Body of pancreas (tissue), 4 donors: ENCODE measurements around the gene IVL. TPM values are rescaled to one million over a fixed set of nuclear protein-coding genes. Genes with fewer than 3 reads are reported as not detected.

ENCODE experiments used
- ATAC-seq: fragments of 150-250 bp; one replicate; pipeline ENCODE4 v1.9.1; 2016
- DNase-seq, 4 donors: peaks; one replicate each; pipeline ENCODE4 v3.0.0-alpha.2; 2019
- H3K27ac ChIP-seq, 4 donors: fragments of 200-600 bp; sonication (generic); 1 replicate in 3 of 4; 2 replicates in 1 of 4; pipeline versions ENCODE4 v1.5.1 to v1.6.1; 2016 to 2019; ENCODE audit warnings: mild to moderate bottlenecking in 1 of 4, mixed read lengths in 1 of 4, moderate library complexity in 1 of 4
- H3K27me3 ChIP-seq, 2 donors: fragments of 200-600 bp; sonication (generic); one replicate each; pipeline ENCODE4 v1.6.0; 2016; ENCODE audit warnings: mild to moderate bottlenecking in 1 of 2
- H3K36me3 ChIP-seq, 2 donors: fragments of 200-600 bp; sonication (generic); replicated peaks in 1 of 2; 2 replicates each; pipeline ENCODE4 v1.5.1; 2016; ENCODE audit warnings: low read depth in 2 of 2; ENCODE audit not compliant: insufficient read depth in 1 of 2
- H3K4me1 ChIP-seq: fragments of 200-600 bp; sonication (generic); one replicate; pipeline ENCODE4 v1.6.0; 2016
- H3K4me3 ChIP-seq, 2 donors: fragments of 200-600 bp; sonication (generic); 1 replicate in 1 of 2; 2 replicates in 1 of 2; pipeline ENCODE4 v1.5.1; 2016 to 2019
- H3K9me3 ChIP-seq, 3 donors: fragments of 200-600 bp; sonication (generic); 1 replicate in 2 of 3; 2 replicates in 1 of 3; pipeline ENCODE4 v1.5.1; 2016
- CTCF ChIP-seq, 7 experiments: fragments of 450-650 bp in 4 of 7; fragments of 200-600 bp in 3 of 7; sonication (generic) in 3 of 7; IDR thresholded peaks; one replicate each; pipeline ENCODE4 v1.5.1; 2016 to 2019; ENCODE audit warnings: antibody characterized with exemption in 7 of 7
- POLR2A ChIP-seq, 3 donors: fragments of 450-650 bp; IDR thresholded peaks; one replicate each; pipeline ENCODE4 v1.6.1; 2016; ENCODE audit warnings: antibody characterized with exemption in 3 of 3, mild to moderate bottlenecking in 2 of 3
- WGBS, 2 donors: methylation state at CpG; one replicate each; pipeline ENCODE4 v1.1.5; 2017; 5-methylcytosine and 5-hydroxymethylcytosine counted together
- intact Hi-C: fragments of 100-400 bp; cut with DNase I; formaldehyde crosslinking; loops from one replicate; pipeline ENCODE4 v1.15.1; 2023
- total RNA-seq, 2 donors: library from RNA; depleted of rRNA; stranded (reverse); fragments of >200 nt; gene quantifications; one replicate each; pipeline ENCODE4 v1.1.0, GENCODE V29; 2016

Gene IVL
- total RNA-seq, 2 donors from 2014 or later: not detected

GRCh38 chr1:152886085-152886484, 22.3 kb upstream of the IVL start:
- WGBS, 2 donors: 33 to 36% methylated on average over 3 of the region's 3 CpGs
- no peaks in the 10 kb centered on the region for H3K27me3 ChIP-seq
- no peak for TF ChIP-seq POLR2A (IDR thresholded peaks at IDR 0.05)
- TF ChIP-seq CTCF (IDR thresholded peaks at IDR 0.05): no peak
- DNase-seq (no peak), ATAC-seq (no peak)
- H3K4me3 ChIP-seq: no peak overlapping the region
- H3K36me3 ChIP-seq: no peaks in the 10 kb centered on the region
- intact Hi-C loops: no loop called here
- no peaks in the 10 kb centered on the region for H3K4me1 ChIP-seq
- H3K27ac ChIP-seq: no peak overlapping the region
- no peaks in the 10 kb centered on the region for H3K9me3 ChIP-seq

- TF ChIP-seq CTCF (IDR thresholded peaks at IDR 0.05) (no peak), POLR2A (IDR thresholded peaks at IDR 0.05) (no peak)
- Histone ChIP-seq H3K36me3 (no peaks in the 10 kb centered on the region), H3K27ac (no peak overlapping the region), H3K4me1 (no peaks in the 10 kb centered on the region), H3K9me3 (no peaks in the 10 kb centered on the region), H3K27me3 (no peaks in the 10 kb centered on the region), H3K4me3 (no peak overlapping the region)
- DNase-seq: no peak
- intact Hi-C loops: no loop called here
- WGBS, 2 donors: 47 to 56% methylated on average over 3 to 8 of the region's 8 CpGs
- no peak for ATAC-seq
These were observed 21.5 kb upstream of the IVL start for GRCh38 chr1:152886758-152887409.

GRCh38 chr1:152888126-152888525, 20.2 kb upstream of the IVL start:
- DNase-seq (no peak), ATAC-seq (no peak)
- no peak overlapping the region for H3K4me3 ChIP-seq
- intact Hi-C loops: no loop called here
- no peaks in the 10 kb centered on the region for H3K9me3 ChIP-seq
- no peaks in the 10 kb centered on the region for H3K27me3 ChIP-seq
- H3K36me3 ChIP-seq: no peaks in the 10 kb centered on the region
- 80 to 95% methylated on average over 1 of the region's 1 CpG for WGBS, 2 donors
- H3K4me1 ChIP-seq: no peaks in the 10 kb centered on the region
- no peak overlapping the region for H3K27ac ChIP-seq
- TF ChIP-seq POLR2A (IDR thresholded peaks at IDR 0.05) (no peak), CTCF (IDR thresholded peaks at IDR 0.05) (no peak)

GRCh38 chr1:152899027-152899426, 9.3 kb upstream of the IVL start:
- no peak overlapping the region for H3K27ac ChIP-seq
- intact Hi-C loops: no loop called here
- H3K4me3 ChIP-seq: no peak overlapping the region
- H3K27me3 ChIP-seq: no peaks in the 10 kb centered on the region
- H3K9me3 ChIP-seq: no peaks in the 10 kb centered on the region
- 61 to 67% methylated on average over 4 of the region's 4 CpGs for WGBS, 2 donors
- no peak for TF ChIP-seq POLR2A (IDR thresholded peaks at IDR 0.05)
- TF ChIP-seq CTCF (IDR thresholded peaks at IDR 0.05): no peak
- H3K36me3 ChIP-seq: no peaks in the 10 kb centered on the region
- H3K4me1 ChIP-seq: no peaks in the 10 kb centered on the region
- DNase-seq: no peak
- no peak for ATAC-seq

- ATAC-seq: no peak
- WGBS, 2 donors: 48 to 56% methylated on average over 2 of the region's 2 CpGs
These were observed 8.5 kb upstream of the IVL start for GRCh38 chr1:152899883-152900282.

More at GRCh38 chr1:152899883-152900282, 8.5 kb upstream of the IVL start:
- intact Hi-C loops: no loop called here
- DNase-seq: no peak
- no peak overlapping the region for H3K27ac ChIP-seq
- no peak for TF ChIP-seq CTCF (IDR thresholded peaks at IDR 0.05)
- TF ChIP-seq POLR2A (IDR thresholded peaks at IDR 0.05): no peak
- H3K4me3 ChIP-seq: no peak overlapping the region
- H3K4me1 ChIP-seq: no peaks in the 10 kb centered on the region
- H3K9me3 ChIP-seq: no peaks in the 10 kb centered on the region
- no peaks in the 10 kb centered on the region for H3K27me3 ChIP-seq
- H3K36me3 ChIP-seq: no peaks in the 10 kb centered on the region
